Tibial nerve (tissue), 4 donors: Measurements from ENCODE around the gene ADGRG3.

Source experiments
- EP300 ChIP-seq, 2 donors: sonication (generic); formaldehyde crosslinking; IDR thresholded peaks; one replicate each; pipeline ENCODE4 v1.6.1; 2017; ENCODE audit warnings: antibody characterized with exemption in 2 of 2, mild to moderate bottlenecking in 1 of 2
- POLR2A ChIP-seq, 2 donors: fragments of 450-650 bp; IDR thresholded peaks; one replicate each; pipeline ENCODE4 v1.6.1; 2017; ENCODE audit warnings: antibody characterized with exemption in 2 of 2, mild to moderate bottlenecking in 2 of 2, moderate library complexity in 2 of 2
- TF ChIP-seq, protein P1 (sequence below), 5 experiments: fragments of 200-600 bp in 3 of 5; fragments of 450-650 bp in 2 of 5; sonication (generic) in 3 of 5; IDR thresholded peaks; one replicate each; pipeline ENCODE4 v1.5.1; 2016 to 2019; ENCODE audit warnings: antibody characterized with exemption in 5 of 5, mild to moderate bottlenecking in 3 of 5, moderate library complexity in 2 of 5

DNA sequence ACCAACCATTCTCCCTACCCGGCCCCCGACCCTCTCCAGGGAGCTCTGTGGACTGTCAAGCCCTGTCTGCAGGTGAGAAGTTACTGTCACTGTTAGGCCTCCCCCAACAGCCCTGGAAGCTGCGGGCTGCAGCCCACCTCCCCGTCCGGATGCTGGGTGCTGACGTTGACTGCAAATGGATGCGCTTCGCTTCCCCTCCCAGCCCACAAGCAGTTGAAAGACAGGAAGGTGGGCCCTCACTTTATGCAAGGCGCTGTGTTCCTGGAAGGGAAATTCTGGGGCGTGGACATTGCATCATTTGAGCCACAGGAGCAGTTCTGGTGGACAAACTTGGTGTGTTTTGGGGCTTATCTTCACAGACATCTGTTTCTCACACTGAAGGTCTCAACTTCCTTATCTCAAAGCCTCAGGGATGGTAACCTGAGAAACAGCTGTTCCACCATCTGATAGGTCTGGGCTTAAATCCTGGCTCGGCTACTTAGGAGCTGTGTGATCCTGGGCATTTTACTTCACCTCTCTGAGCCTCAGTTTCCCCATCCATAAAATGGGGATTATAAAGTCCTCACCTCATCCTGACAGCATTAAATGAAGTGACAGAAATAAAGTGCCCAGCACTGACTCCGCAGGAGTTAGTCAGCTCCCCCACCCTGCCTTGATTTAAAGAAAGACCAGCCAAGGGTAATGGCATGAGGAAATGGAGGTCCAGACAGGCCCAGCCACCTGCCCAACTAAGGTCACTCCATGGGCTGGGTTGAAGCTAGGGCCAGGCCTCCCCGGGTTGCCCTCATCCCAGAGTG, 21.9 kb downstream of the ADGRG3 start:
- TF ChIP-seq EP300 (IDR thresholded peaks at IDR 0.05): no peak
- TF ChIP-seq, protein P1, sequence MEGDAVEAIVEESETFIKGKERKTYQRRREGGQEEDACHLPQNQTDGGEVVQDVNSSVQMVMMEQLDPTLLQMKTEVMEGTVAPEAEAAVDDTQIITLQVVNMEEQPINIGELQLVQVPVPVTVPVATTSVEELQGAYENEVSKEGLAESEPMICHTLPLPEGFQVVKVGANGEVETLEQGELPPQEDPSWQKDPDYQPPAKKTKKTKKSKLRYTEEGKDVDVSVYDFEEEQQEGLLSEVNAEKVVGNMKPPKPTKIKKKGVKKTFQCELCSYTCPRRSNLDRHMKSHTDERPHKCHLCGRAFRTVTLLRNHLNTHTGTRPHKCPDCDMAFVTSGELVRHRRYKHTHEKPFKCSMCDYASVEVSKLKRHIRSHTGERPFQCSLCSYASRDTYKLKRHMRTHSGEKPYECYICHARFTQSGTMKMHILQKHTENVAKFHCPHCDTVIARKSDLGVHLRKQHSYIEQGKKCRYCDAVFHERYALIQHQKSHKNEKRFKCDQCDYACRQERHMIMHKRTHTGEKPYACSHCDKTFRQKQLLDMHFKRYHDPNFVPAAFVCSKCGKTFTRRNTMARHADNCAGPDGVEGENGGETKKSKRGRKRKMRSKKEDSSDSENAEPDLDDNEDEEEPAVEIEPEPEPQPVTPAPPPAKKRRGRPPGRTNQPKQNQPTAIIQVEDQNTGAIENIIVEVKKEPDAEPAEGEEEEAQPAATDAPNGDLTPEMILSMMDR (IDR thresholded peaks at IDR 0.05): no peak
- TF ChIP-seq POLR2A (IDR thresholded peaks at IDR 0.05): no peak
